ENCODE measurements around the gene INTS11. TPM values are rescaled to one million over a fixed set of nuclear protein-coding genes. Genes with fewer than 3 reads are reported as not detected.

INTS11 gene
- total and polyA plus RNA-seq, 9 of the 15 experiments (the other 6 are each of a cell fraction or from before 2014, with no cell fraction given) = 3.6 to 183 (median 110) TPM

GRCh38 chr1:1291548-1292441, 32.7 kb downstream of the INTS11 start (continued):
- TF ChIP-seq, protein P1, sequence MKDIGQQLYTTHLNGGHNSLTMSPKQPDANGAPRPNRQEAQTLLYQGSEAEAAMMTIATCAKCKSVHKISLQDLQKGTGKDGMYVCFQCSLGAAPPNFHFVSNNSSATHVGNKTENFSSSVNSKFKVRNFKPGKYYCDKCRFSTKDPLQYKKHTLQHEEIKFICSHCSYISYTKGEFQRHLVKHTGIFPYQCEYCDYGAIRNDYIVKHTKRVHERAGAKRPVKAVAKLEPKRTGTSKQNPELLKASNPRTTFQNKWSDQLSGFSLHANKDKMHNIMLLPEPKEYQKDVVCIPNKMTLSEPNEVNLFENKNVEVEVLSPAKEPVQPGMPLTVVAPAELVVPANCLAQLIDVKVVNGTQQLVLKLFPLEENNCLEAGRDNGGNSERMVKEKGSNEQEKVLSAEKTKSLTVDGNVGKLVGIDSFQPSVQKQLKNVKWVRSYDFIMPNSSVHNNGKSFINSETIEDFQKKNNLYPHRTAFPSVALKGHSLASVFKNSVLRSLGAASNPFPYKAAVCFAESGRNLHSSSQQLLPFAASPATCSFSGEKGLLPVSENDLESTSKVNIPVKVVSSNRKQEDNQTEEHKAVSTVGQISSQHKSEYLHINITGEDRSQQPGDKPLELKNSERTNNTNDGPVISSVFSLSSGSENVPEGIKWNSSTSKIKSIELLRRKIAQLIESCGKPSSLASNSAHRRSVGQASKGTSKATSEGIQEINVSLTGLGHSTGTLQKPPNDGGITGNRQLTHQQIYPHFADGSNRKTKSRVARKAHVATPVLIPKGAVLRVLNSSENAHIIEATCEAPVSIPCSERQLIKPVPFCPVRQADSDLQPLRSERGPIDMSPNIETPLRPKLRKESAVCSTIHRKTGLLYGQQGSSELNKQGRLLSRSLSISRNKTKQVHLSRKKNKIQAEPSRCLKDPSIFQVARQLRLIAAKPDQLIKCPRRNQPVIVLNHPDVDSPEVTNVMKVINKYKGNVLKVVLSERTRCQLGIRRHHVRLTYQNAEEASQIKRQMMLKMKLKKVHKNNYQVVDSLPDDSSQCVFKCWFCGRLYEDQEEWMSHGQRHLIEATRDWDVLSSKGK (CRISPR knock-in tag; IDR thresholded peaks at IDR 0.05) = no peak
- TF ChIP-seq ZNF143 (CRISPR knock-in tag; IDR thresholded peaks at IDR 0.05) (no peak), TFAM (CRISPR knock-in tag; conservative IDR thresholded peaks at IDR 0.05) (no peak), HMGN3 (IDR thresholded peaks at IDR 0.05; ENCODE audit: borderline replicate concordance, extremely low read depth, insufficient read length, low read depth, low read length) (peak; percentile 48), JUND (IDR thresholded peaks at IDR 0.05; ENCODE audit: borderline replicate concordance, low read depth, low read length) (0 out of 2 replicates have a peak, but pooled peaks have one; percentile 21), JUND (tag; IDR thresholded peaks at IDR 0.05; ENCODE audit: borderline replicate concordance, low read depth, low read length) (no peak), FIP1L1 (IDR thresholded peaks at IDR 0.05; ENCODE audit: low read depth, low read length, poor library complexity, severe bottlenecking) (no peak), ZNF431 (CRISPR knock-in tag; IDR thresholded peaks at IDR 0.05) (peak; percentile 45; the same call in 1 of the 2 replicates), ATF7 (IDR thresholded peaks at IDR 0.05) (peak; percentile 57; the same call in 1 of the 2 replicates), CHCHD3 (CRISPR knock-in tag; IDR thresholded peaks at IDR 0.05) (no peak), KAT2B (IDR thresholded peaks at IDR 0.05; ENCODE audit: low read depth, low read length) (no peak), POU5F1 (IDR thresholded peaks at IDR 0.05; ENCODE audit: borderline replicate concordance, low read depth, low read length, partially characterized antibody) (no peak), PHF21A (IDR thresholded peaks at IDR 0.05; ENCODE audit: borderline replicate concordance, low read depth) (0 out of 2 replicates have a peak, but pooled peaks have one; percentile 11), SMARCE1 (IDR thresholded peaks at IDR 0.05) (no peak), CTBP1 (IDR thresholded peaks at IDR 0.05; ENCODE audit: borderline replicate concordance) (peak; percentile 58; the same call in 1 of the 2 replicates), MLX (CRISPR knock-in tag; conservative IDR thresholded peaks at IDR 0.05) (no peak), ZFX (CRISPR knock-in tag; IDR thresholded peaks at IDR 0.05) (peak; percentile 30; the same call in 1 of the 2 replicates), HCFC1 (IDR thresholded peaks at IDR 0.05; ENCODE audit: low read depth, low read length) (peak; percentile 16; the same call in 1 of the 2 replicates), ZNF444 (CRISPR knock-in tag; IDR thresholded peaks at IDR 0.05) (no peak), MTA3 (IDR thresholded peaks at IDR 0.05; ENCODE audit: borderline replicate concordance) (peak; percentile 50; the same call in 1 of the 2 replicates), ZNF347 (CRISPR knock-in tag; IDR thresholded peaks at IDR 0.05; ENCODE audit: low read depth) (no peak)
- TF ChIP-seq, protein P2, sequence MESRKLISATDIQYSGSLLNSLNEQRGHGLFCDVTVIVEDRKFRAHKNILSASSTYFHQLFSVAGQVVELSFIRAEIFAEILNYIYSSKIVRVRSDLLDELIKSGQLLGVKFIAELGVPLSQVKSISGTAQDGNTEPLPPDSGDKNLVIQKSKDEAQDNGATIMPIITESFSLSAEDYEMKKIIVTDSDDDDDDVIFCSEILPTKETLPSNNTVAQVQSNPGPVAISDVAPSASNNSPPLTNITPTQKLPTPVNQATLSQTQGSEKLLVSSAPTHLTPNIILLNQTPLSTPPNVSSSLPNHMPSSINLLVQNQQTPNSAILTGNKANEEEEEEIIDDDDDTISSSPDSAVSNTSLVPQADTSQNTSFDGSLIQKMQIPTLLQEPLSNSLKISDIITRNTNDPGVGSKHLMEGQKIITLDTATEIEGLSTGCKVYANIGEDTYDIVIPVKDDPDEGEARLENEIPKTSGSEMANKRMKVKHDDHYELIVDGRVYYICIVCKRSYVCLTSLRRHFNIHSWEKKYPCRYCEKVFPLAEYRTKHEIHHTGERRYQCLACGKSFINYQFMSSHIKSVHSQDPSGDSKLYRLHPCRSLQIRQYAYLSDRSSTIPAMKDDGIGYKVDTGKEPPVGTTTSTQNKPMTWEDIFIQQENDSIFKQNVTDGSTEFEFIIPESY (CRISPR knock-in tag; IDR thresholded peaks at IDR 0.05) = peak; percentile 93

Data from K562 (cell line).